ENCODE measurements around the gene KMT2D.

KMT2D gene

GRCh38 chr12:49030119-49030518, 30.5 kb downstream of the KMT2D start:
- TF ChIP-seq CTCF (IDR thresholded peaks at IDR 0.05; ENCODE audit: low read depth, low read length, missing control alignments), result no peak

GRCh38 chr12:49028666-49029275, 31.8 kb downstream of the KMT2D start:
- no peak for TF ChIP-seq CTCF (IDR thresholded peaks at IDR 0.05; ENCODE audit: low read depth, low read length, missing control alignments)
- DNase-seq (ENCODE audit: extremely low read depth, low read depth), result no peak
- no peak overlapping the region for H3K4me3 ChIP-seq (replicated peaks; ENCODE audit: low read depth, low read length)

More at GRCh38 chr12:49030119-49030518, 30.5 kb downstream of the KMT2D start:
- H3K4me3 ChIP-seq (replicated peaks; ENCODE audit: low read depth, low read length), result no peak overlapping the region
- no peak for DNase-seq (ENCODE audit: extremely low read depth, low read depth)

- DNase-seq (ENCODE audit: extremely low read depth, low read depth), result no peak
- no peak overlapping the region for H3K4me3 ChIP-seq (replicated peaks; ENCODE audit: low read depth, low read length)
- no peak for TF ChIP-seq CTCF (IDR thresholded peaks at IDR 0.05; ENCODE audit: low read depth, low read length, missing control alignments)
Measured at GRCh38 chr12:49027846-49028555, 32.6 kb downstream of the KMT2D start.

GRCh38 chr12:49026678-49027480, 33.7 kb downstream of the KMT2D start:
- TF ChIP-seq CTCF (IDR thresholded peaks at IDR 0.05; ENCODE audit: low read depth, low read length, missing control alignments), result no peak
- DNase-seq (ENCODE audit: extremely low read depth, low read depth), result no peak
- no peak overlapping the region for H3K4me3 ChIP-seq (replicated peaks; ENCODE audit: low read depth, low read length)

GRCh38 chr12:49026101-49026500, 34.5 kb downstream of the KMT2D start:
- no peak for DNase-seq (ENCODE audit: extremely low read depth, low read depth)
- no peak for TF ChIP-seq CTCF (IDR thresholded peaks at IDR 0.05; ENCODE audit: low read depth, low read length, missing control alignments)
- no peak overlapping the region for H3K4me3 ChIP-seq (replicated peaks; ENCODE audit: low read depth, low read length)

GRCh38 chr12:49025463-49025862, 35.1 kb downstream of the KMT2D start:
- H3K4me3 ChIP-seq (replicated peaks; ENCODE audit: low read depth, low read length), result no peak overlapping the region
- TF ChIP-seq CTCF (IDR thresholded peaks at IDR 0.05; ENCODE audit: low read depth, low read length, missing control alignments), result no peak
- DNase-seq (ENCODE audit: extremely low read depth, low read depth), result no peak
